Lower leg skin (tissue), 4 donors: Measurements from ENCODE around the gene PNKP. TPM values are rescaled to one million over a fixed set of nuclear protein-coding genes. Genes with fewer than 3 reads are reported as not detected.

Experiments used
- DNase-seq, 2 donors: peaks; one replicate each; pipeline ENCODE4 v3.0.0-alpha.2; 2019; ENCODE audit warnings: low spot score in 2 of 2
- H3K4me3 ChIP-seq: fragments of 200-600 bp; sonication (generic); 2 replicates; pipeline ENCODE4 v1.5.1; 2017; ENCODE audit warnings: mild to moderate bottlenecking, low read depth; ENCODE audit not compliant: poor library complexity, severe bottlenecking
- POLR2A ChIP-seq, 2 donors: fragments of 450-650 bp; IDR thresholded peaks; one replicate each; pipeline ENCODE4 v1.6.1; 2016 to 2017; ENCODE audit warnings: antibody characterized with exemption in 2 of 2, mild to moderate bottlenecking in 1 of 2, moderate library complexity in 1 of 2
- whole genome bisulfite sequencing, 2 donors: methylation state at CpG; one replicate each; pipeline ENCODE4 v1.1.5; 2018; 5-methylcytosine and 5-hydroxymethylcytosine counted together
- intact Hi-C: fragments of 100-400 bp; cut with DNase I; formaldehyde crosslinking; loops from one replicate; pipeline ENCODE4 v1.15.0; 2023; ENCODE audit warnings: low total_unique reads
- microRNA-seq, 2 donors: library from miRNA; unstranded; fragments of <30 nt; microRNA quantifications; one replicate each; pipeline ENCODE4, GENCODE V29; 2016; ENCODE audit warnings: borderline replicate concordance in 2 of 2, borderline number of aligned reads in 1 of 2
- total RNA-seq, 4 donors: library from RNA; depleted of rRNA; stranded (reverse); fragments of >200 nt; gene quantifications; one replicate each; pipeline ENCODE4 v1.1.0, GENCODE V29; 2016
- TF ChIP-seq, protein P1 (sequence below), 3 donors: fragments of 450-650 bp; IDR thresholded peaks; one replicate each; pipeline ENCODE4 v1.5.1; 2016; ENCODE audit warnings: antibody characterized with exemption in 3 of 3, mild to moderate bottlenecking in 3 of 3, moderate library complexity in 2 of 3

The PNKP gene
- total RNA-seq, 4 donors from 2014 or later, result 29.3 to 49.7 (median 35.1) TPM

DNA sequence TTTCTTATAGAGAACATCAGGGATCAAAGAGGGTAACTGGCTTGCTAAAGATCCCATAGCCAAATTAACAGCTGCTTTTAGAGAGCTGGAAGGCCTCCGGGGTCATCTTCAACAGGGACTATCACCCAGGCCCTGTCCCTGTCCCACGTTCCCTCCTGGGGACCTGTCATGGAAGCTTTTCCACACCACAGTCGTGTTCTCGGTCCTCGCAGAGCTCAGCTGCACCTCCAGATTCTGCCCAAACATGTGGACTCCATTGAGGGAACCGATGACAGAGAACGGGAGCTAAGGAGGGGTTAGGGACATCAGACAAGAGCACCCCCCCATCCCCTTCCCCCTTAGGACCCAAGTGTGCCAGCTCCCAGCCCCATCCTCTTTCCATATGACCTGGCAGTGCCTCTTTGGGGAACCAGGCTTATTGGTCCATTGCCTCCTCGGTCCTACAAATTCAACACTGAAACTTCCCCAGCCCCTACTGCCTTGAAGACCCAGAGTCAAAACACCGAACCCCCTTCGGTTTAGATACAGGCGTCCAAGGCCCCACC lies 54.9 kb downstream of the PNKP start:
- intact Hi-C loops, result no loop called here
- H3K4me3 ChIP-seq, result peak overlapping the region; percentile 44
- TF ChIP-seq, protein P1, sequence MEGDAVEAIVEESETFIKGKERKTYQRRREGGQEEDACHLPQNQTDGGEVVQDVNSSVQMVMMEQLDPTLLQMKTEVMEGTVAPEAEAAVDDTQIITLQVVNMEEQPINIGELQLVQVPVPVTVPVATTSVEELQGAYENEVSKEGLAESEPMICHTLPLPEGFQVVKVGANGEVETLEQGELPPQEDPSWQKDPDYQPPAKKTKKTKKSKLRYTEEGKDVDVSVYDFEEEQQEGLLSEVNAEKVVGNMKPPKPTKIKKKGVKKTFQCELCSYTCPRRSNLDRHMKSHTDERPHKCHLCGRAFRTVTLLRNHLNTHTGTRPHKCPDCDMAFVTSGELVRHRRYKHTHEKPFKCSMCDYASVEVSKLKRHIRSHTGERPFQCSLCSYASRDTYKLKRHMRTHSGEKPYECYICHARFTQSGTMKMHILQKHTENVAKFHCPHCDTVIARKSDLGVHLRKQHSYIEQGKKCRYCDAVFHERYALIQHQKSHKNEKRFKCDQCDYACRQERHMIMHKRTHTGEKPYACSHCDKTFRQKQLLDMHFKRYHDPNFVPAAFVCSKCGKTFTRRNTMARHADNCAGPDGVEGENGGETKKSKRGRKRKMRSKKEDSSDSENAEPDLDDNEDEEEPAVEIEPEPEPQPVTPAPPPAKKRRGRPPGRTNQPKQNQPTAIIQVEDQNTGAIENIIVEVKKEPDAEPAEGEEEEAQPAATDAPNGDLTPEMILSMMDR (IDR thresholded peaks at IDR 0.05), result no peak
- TF ChIP-seq POLR2A (IDR thresholded peaks at IDR 0.05), result no peak
- WGBS, 2 donors, result 37 to 39% methylated on average over 11 of the region's 11 CpGs
- peak in 1 of 2 donors; percentile 88 for DNase-seq

DNA sequence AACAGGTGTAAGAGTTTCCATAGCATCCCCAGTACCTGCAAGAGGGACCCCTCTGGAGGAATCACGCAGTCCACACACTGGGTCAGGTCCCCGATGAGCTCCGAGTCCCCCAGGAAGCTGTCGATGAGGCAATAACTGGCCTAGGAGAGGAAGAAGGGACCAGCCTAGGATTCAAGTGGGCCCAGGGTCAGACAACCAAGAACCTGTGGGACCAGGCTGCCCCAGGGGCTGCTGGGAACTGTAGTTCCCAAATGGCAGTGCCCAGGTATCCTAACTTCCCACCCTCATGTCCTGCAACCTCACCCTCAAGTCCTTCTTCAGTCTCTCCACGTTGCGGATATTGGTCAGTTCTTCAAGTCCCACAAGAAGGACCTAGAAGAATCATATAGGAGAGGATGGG lies 56.0 kb downstream of the PNKP start:
- no peak overlapping the region for H3K4me3 ChIP-seq
- TF ChIP-seq POLR2A (IDR thresholded peaks at IDR 0.05), result no peak
- TF ChIP-seq, protein P1 (IDR thresholded peaks at IDR 0.05), result no peak
- no peak for DNase-seq
- intact Hi-C loops, result no loop called here
- WGBS, 2 donors, result 93 to 95% methylated on average over 6 of the region's 6 CpGs

Small RNAs within 50 kb of the gene (microRNA-seq; reads per million reads assigned to microRNA genes)
- gene MIR4749 (0 to 0.68 reads per million in 2 donors), gene MIR4750 (0 to 0.68 reads per million in 2 donors), gene MIR6800 (0 reads per million in 2 donors)

Other genes with a start within 250 kb of the PNKP start
- gene RRAS, start 227.4 kb downstream of the PNKP start, total RNA-seq, result 10 to 100 TPM; 14.0 to 20.2 (median 18.8) TPM
- gene SCAF1, start 225.4 kb downstream of the PNKP start, total RNA-seq, result 10 to 100 TPM; 28.6 to 54.3 (median 33.7) TPM
- gene IRF3, start 201.7 kb downstream of the PNKP start, total RNA-seq, result 100 to 1,000 TPM in 1 of 4 donors, 10 to 100 TPM in 3; 38.7 to 102 (median 74.9) TPM
- gene BCL2L12, start 201.6 kb downstream of the PNKP start, total RNA-seq, result 1 to 10 TPM; 6.1 to 9.2 (median 6.6) TPM
- gene PRMT1, start 190.3 kb downstream of the PNKP start, total RNA-seq, result 100 to 1,000 TPM; 102 to 117 (median 108) TPM
- gene ADM5, start 178.0 kb downstream of the PNKP start, total RNA-seq, result 1 to 10 TPM in 3 of 4 donors, under 1 TPM in 1; 0.49 to 3.7 (median 3.5) TPM
- 1 to 10 TPM in 3 of 4 donors, under 1 TPM in 1; 0.97 to 3.3 (median 1.8) TPM for gene CPT1C, start 176.5 kb downstream of the PNKP start, total RNA-seq
- gene TSKS, start 104.3 kb downstream of the PNKP start, total RNA-seq, result 1 to 10 TPM in 1 of 4 donors, under 1 TPM in 1, not detected in 2; 0.49 to 4.0 TPM
- 100 to 1,000 TPM; 112 to 123 (median 116) TPM for gene AP2A1, start 100.6 kb downstream of the PNKP start, total RNA-seq
- gene FUZ, start 54.3 kb downstream of the PNKP start, total RNA-seq, result 10 to 100 TPM in 3 of 4 donors, 1 to 10 TPM in 1; 9.1 to 21.5 (median 15.6) TPM
- gene MED25, start 49.3 kb downstream of the PNKP start, total RNA-seq, result 10 to 100 TPM; 28.9 to 43.7 (median 30.8) TPM
- gene PTOV1, start 16.4 kb downstream of the PNKP start, total RNA-seq, result 100 to 1,000 TPM in 2 of 4 donors, 10 to 100 TPM in 2; 62.4 to 122 (median 92.5) TPM
- gene AKT1S1, start 9.8 kb upstream of the PNKP start, total RNA-seq, result 10 to 100 TPM; 15.3 to 28.9 (median 23.8) TPM
- gene TBC1D17, start 10.1 kb upstream of the PNKP start, total RNA-seq, result 10 to 100 TPM; 56.4 to 93.4 (median 59.8) TPM
- gene IL4I1, start 29.3 kb upstream of the PNKP start, total RNA-seq, result under 1 TPM in 1 of 4 donors, not detected in 3; 0.42 TPM
- gene ATF5, start 61.6 kb upstream of the PNKP start, total RNA-seq, result 1 to 10 TPM; 5.0 to 10.0 (median 6.8) TPM
- 10 to 100 TPM; 36.4 to 45.5 (median 41.1) TPM for gene NUP62, start 61.9 kb upstream of the PNKP start, total RNA-seq
- under 1 TPM in 2 of 4 donors, not detected in 2; 0.13 to 0.63 TPM for gene SIGLEC11, start 93.6 kb upstream of the PNKP start, total RNA-seq
- gene VRK3, start 157.8 kb upstream of the PNKP start, total RNA-seq, result 10 to 100 TPM; 16.6 to 56.4 (median 29.7) TPM
- gene ZNF473, start 158.4 kb upstream of the PNKP start, total RNA-seq, result 10 to 100 TPM in 3 of 4 donors, 1 to 10 TPM in 1; 6.7 to 16.7 (median 10.5) TPM